Measurements from ENCODE around the gene MVK.

MVK gene

DNA sequence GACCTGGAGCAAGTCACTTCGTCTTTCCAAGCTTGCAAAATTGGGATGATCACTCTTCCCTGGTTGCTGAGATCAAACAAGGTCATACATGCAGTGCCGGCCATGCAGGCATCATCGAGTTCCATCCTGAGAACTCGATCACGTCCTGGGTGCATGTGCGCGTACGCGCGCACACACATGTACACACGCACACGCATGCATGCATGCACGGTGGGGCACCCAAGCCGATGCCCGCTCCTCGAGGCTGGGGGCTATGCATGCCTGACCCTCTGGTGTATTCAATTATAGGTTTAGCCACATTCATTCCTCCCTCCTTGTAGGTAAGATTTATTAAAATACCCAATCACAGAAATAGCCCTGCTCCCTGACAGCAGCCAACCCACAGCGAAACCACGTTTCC is 26.3 kb upstream of the MVK start:
- DNase-seq: no peak

DNA sequence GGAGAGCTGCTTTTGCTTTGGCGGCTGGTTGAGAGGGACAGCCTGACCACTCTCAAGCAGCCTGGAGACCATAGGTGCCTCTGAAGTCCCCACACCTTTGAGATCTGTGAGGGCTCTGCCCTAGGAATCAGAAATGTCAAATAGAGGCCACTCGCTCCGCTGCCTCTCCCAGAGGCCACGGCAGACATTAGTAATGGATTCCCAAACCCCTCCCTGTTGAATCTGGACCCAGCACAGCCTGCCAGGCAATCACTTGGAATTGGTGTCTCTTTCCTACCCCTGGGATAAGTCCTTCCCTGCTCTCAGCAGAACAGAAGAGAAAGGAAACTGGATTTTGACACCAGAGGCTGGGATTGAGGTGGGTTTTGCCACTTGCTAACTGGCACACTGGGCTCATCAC is 25.3 kb upstream of the MVK start:
- no peak for DNase-seq

DNA sequence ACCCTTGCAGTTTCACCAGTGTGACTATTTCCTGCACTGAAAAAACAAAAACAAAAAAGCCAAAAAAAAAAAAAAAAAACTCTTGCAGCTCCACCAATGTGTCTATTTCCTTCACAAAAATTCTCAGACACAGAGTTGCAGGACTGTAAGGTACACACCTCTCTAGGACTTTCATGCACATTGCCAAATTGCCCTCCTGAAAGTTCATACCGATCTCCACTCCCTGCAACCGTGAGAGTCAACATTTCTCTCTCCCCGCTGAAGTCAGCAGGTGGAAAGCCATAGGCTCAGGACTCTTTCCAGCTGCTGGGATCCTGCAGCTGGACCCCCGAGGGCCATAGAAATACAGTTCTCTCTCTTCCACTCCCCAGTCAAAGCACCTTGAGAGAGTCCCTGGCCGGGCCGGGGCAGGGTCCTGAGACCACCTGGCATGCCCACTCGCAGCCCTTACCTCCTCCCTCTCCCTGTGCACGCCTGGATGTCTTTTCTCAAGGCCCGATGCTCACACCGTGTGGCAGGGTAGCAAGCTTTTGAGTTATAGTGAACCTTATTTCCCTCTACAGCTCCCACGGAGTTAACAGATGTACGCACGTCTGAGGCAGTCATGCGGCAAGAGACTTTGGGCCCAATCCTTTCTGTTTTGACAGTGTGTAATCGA is 23.9 kb upstream of the MVK start:
- DNase-seq: no peak

DNA sequence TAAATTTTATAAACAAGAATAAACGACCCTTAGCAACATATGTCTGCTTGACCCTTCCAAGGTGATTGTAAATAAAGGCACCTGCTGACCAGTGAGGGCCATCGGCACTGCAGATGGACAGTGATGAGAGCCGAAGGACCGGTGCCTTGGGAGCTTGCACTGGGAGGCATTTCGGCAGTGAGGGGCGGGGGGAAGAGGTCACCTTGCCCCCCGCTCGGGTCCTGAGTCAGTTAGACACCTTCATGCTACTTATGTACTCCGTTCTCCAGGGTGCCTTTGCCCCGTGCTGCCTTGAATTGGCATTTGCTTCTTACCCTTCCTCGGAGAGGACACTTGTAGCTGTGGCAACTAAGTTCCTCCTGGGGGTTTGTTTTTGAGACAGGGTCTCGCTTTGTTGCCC is 23.3 kb upstream of the MVK start:
- DNase-seq: no peak

DNA sequence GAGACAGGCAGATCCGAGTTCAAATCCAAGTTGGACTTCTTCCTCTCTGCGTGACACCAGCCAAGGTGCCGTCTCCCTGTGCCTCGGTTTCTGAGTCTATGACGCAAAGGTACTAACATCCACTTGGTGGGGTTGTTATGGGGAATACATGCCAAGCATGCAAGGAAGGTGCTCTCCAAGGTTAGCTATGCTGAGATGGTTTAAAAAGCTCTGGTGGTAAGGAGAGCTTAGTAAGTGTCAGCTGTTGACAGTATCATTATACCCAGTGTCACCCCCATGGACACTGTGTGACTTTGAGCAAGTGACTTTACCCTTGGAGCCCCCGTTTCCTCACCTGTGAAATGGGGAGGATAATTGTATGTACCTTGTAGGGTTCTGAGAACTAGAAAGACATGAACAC is 22.5 kb upstream of the MVK start:
- DNase-seq: no peak

DNA sequence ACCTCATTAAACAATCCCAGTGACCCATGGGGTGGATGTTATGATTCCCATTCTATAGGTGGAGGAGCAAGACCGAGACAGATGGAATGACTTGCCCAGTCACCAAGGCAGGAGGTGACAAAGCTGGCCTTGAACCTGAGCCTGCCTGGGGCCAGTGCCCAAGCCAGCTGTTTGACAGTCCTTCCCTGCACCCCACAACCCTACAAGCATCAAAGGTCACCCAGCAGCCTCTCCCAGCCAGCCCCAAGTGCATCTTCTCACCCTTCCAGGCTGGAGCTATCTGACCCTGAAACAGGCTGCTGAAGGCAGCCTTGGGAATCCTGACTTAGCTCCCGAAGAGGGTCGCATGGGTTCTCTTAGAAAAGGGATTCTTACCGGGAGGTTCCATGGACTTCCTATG is 20.6 kb upstream of the MVK start:
- no peak for DNase-seq

DNA sequence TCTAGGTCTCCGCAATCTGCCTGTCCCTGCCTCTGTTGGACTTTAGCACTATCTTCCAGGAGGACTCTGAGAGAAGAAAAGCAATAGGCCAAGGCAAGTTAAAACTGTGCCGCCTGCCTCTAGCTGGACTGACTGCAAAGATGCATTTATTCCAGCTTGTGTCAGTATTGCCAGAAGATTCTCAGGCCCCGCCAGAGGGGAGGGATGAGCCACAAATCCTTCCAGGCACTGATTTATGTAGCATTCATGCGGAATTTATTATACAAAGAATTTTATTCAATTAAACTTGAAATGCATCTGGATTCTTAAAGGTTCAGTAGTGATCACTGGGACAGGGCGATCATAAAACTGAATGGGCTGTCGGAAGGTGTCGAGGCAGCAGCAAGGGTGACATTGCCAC is 20.1 kb upstream of the MVK start:
- DNase-seq: no peak

DNA sequence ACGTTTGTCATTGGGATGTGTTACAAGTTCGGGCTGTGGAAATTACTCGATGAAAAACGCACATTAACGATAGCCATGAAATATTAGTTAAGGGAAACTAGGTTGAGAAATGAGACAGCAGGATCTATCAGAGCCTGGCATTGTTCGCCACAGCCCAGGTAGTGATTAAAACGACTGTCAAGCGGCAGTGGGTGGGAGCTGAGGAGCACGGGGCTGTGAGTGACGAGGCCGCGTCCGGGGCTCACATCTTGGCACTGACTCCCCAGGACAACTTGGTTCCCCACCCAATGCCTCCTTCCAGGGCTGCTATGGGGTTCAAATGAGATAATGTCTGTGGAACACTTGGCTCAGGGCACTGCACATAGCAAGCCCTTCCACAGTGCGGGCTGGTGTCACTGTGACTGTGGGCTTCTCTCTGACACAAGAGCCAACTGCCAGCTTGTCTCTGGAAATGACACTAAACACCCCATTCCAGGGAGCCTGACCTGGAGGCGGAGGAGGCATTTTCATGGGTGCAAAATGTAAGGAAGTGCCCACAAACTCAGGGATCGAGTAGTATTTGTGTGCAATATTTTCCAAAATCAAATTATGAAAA is 19.6 kb upstream of the MVK start:
- no peak for DNase-seq

DNA sequence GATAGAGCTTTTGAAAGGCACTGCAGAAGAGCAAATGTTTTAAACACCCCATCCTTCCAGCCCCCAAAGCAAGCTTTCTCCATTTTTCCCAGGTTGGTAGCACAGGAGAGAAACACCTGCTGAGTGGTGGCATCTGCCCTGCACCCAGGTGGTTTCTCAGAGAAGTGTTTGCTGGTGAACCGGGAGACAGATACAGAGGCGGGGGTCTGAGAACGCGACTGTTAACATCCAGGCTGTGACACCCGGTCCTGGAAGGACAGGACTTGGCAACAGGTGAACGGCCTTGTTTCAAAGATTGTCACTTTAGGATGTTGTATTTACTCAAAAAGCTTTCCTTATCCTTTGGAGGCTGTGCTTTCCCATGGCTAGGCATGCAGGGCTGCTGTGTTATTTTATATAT is 18.8 kb upstream of the MVK start:
- no peak for DNase-seq

DNA sequence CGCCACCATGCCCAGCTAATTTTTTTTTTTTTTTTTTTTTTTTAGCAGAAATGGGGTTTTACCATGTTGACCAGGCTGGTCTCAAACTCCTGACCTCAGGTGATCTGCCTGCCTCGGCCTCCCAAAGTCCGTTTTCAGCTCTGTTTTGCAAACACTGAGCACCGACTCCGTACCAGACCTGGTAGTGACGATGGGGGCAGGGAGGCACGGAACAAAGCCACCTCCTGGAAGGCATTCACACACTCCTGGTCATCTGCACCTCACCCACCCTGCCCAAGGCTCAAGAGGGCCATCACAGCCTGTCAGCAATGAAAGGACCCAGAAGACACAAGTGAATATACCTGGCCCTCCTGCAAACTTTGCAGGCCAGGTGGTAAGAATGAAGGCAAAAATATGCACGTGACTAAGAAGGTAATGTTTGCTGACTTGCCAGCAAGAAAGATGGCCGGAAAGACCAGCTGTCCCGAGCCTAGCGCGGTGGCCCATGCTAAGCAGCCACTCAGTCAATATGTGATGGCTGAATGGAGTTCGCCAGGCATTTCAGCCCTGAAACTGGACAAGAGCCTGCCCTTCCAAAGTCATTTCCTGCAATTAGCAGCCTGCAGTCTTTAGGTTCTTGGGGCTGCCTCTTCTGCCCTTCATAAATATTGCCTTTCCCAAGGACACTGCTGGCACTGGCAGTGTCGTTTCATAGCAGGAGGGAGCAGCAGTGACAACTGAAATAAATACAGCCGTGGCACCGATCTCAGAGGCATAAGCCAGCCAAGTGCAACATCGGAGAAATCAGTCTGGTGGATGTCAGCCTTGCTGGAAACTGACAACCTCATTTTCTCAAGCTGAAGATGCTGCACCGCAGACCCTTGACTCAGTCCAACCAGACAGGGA is 17.9 kb upstream of the MVK start:
- no peak for DNase-seq

DNA sequence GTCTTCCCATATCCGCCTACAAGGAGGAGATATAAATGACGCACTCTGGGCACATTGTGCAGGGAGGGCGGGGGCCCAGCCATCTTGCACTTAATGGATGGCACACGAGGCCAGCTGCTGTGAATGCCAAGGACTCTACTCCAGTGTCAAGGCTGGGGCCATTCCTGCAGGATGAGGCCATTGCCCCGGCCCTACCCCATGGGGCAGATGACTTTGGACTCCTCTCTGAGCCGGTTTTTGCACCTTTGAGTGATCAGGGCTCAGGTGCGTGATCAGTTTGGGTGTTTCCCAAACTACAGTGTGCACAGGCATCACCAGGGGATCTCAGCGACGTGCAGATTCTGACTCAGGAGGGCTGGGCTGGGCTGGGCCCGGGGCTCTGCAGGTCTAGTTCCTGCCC is 16.4 kb upstream of the MVK start:
- DNase-seq: no peak

DNA sequence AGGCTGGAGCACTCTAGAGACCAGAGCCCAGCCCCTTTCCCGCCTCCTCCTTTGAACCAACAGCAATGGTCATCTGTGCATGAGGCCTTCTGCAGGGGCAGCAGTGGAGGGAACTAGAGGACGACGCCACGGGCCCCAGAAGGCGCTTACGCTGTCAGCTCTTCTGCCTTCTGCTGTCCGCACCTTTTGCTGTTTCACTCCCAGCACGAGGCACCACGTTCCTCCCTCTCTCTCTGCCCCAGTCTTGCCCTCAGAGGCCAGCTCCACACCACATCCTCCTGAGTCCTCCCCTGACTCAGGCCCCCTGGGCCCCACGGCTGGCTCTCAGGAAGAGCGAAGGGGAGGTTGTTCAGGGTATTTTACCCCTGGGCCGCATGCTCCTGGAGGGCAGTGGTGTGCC is 15.8 kb upstream of the MVK start:
- no peak for DNase-seq

DNA sequence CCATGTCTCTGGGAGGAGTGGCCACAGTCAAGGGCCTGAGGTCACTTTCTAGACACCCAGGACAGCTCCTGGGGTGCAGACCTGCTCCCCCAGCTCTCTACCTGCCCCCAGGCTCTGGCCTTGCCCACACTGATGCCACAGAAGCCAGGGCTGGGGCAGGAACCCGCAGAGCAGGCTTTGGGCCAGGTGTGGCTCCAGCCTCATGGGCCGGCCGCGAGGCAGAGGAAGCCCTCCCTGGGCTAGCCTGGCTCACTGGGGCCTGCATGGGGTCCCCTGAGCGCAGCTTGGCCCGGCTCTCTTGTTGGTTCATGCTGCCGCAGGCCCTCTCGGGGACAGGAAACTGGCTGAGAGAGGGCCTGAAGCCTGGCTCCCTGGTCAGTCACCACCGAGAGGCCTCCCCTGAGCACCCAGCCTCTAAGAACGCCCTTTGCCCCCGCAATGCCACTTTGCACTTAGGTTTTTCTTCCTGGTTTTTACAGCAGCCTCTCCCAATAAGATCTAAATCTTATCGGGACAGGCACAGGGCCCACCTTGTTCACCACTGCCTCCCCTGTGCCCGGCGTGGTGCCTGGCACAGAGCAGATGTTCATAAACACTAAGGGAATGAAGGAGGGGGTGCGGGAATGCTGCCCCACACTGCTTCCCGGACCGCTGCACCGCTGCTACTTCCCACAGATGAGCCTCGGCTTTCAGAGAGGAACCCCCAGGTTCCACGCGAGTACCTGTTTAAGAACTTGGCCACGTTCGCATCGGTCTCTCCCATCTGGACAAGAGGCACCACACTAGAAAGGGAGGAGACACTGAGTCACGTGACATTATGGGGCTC is 15.0 kb upstream of the MVK start:
- DNase-seq: no peak

DNA sequence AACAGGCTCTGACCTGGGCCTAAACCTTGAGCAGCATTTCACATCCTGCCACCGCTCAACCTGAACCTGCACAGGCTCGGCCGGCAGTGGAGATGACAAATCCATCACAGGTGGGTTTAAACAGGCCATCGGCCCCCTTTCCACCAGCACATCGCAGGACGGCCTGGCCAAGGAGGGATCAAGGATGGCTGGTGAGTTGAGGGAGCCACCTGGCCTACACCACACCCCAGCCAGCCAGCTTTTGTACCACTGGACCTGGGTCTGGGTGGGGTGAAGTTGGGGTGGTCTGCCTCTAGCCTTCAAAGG is 14.4 kb upstream of the MVK start:
- no peak for DNase-seq

DNA sequence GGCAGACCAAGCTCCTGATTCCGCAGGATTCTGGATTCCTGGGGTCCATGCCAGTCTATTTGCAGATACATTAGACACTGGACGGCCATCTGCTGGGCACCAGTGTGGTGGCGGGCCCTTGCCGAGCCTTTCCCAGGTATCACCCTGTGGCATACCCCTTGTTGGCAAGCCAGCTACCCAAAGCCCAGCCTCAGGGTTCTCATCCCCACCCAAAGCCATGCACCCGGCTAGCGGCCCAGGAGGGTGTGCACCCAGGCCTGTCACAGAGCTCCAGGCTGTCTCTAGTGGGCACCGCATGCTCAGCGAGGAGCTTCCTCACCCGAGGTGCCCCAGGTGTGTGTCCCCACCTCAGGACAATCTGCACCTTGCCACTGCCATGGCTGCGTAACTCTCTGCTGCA is 14.0 kb upstream of the MVK start:
- DNase-seq: no peak

DNA sequence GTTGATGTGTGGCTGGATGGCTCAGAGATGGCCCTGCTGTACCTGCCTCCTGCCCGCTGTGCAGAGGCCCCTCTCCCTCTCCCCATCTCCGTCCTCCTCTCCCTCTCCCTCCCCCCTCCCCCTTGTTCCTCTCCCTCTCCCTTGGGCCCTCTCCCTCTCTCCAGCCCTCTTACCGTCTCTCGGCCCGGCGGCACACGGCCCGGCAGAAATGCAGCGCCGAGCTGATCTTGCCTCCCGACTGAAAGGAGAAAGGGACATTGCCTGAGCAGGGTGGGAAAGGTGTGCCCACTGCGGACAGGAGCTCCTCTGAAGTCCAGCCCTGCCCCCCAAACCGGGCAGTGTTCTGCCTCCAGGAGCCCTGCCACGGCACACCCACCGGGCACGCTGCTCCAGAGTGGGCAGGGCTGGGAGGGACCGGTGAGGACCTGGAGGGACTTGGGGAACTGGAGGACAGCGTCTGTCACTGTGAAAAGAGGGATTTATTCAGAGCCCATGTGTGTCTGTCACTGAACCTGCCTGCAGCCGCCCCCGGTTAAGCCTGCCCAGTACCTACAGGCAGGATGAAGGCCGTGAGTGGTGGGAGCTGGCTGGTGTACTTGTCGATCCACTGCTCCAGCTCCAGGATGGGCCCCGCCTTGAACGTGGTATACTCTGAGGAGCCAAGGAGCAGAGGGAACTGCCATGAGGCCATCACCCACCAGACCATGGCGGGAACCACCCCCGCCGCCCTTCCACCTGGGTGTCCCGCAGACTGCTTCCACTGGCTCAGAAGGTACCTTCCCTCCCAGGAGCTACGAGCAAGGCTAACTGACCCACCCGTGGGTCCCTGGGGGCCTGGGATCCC is 12.5 kb upstream of the MVK start:
- DNase-seq: no peak

DNA sequence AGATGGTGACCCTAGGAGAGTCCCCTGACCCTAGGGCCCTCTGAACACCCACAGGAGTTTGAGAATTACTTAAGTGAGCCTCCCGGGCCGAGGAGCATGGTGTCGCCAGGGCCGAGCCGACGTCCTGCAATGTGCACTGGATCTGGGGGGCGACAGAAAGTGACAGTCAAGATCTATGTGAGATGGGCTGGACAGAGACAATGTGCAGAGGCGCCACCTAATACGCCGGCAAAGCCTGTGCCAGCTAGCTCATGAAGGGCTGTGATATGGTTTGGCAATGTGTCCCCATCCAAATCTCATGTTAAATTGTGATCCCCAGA is 11.9 kb upstream of the MVK start:
- no peak for DNase-seq

DNA sequence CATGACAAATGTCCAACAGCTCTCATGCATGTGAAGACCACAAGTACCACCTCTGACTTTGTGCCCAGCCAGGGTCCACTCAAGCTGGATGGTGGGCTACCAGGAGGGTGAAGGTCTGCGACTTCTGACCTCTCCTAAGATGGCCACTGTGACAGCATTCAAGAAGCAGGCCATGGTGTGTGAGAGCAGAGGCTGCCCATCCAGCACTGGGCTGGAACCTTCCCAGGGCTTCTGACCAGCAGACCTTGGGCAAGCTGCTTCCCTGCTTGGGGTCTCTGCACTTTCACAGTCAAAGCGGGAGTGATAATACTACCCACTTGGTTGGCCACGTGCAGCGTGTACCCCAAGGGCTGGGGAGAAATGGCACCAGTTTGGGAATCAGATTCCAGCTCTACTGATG is 10.7 kb upstream of the MVK start:
- no peak for DNase-seq

DNA sequence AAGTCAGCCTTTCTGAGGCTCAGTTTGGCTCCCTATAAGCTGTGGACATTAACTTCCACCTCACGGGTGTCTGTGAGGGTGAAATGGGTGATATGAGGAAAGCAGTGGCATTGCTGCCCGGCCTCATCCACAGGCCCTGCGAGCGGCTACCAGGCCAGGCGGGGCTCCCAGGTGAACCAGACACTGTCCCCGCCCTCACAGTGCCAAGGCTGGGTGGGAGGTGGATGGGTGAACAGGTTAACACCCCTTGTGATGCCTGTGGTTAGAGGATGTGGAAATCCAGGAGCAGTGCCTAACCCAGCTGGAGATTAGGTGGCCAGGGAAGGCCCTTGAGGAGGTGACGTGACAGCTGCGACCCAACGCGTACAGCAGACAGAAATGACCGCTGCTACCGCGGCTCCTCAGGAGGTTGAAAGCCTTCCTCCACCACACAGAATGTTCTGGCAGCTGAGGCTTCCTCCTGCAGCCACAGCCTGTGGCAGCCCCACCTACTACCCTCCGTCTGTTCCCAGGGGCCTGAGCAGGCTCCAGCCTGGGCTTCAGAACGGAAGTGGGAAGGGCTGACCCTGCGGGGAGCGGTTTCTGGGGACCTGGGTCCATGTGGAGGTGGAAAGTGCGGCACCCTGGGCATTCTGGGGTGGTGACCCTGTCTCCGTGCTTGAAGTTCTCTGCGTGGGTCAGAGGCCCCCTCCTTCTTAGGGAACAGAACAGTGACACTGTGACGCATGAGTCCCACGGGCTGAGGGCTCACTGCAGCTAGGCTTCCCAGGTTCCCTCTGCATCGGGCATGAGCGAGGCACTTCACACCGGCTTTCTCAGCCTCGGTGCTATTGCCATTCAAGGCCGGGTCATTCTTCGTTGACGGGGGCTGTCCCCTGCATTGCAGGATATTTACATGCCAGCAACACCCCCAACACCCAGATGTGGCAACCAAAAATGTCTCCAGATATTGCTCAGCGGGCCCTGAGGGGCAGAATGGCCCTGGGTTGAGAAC is 10.0 kb upstream of the MVK start:
- DNase-seq: no peak

DNA sequence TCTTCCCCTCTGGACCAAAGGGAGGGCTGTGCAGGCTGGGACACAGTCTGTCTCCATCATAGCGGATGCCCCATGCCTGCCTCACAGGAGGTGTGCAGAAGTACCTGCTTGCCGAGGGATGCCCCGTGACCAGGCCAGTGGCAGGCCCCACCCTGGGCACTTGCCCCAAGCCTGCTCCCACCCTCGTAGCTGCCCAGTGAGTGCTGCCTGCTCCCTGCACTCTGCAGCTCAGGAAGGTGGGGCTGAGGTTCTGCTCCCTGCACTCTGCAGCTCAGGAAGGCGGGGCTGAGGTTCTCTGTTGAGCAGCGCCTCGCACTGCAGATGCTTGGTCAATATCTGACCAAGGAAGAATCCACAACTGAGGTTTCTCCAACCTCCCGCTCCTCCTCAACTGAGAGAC is 7.2 kb upstream of the MVK start:
- DNase-seq: no peak

DNA sequence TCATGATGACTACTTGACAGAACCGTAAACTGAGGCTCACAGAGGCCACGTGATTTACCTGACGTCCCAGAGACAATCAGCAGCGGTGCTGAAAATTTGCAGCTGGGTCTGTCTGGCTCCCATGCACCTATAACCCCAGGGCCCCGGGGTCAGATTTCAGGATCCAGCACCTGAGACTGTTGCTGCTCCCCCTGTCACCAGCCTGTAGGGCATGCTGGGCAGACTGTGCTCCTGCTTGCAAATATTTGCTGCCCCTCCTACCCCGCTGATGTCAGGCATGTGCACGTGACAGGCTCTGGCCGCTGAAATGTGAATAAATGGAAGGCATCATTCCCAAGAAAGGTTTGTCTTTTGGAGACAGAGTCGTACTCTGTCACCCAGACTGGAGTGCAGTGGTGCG is 6.3 kb upstream of the MVK start:
- DNase-seq: no peak

DNA sequence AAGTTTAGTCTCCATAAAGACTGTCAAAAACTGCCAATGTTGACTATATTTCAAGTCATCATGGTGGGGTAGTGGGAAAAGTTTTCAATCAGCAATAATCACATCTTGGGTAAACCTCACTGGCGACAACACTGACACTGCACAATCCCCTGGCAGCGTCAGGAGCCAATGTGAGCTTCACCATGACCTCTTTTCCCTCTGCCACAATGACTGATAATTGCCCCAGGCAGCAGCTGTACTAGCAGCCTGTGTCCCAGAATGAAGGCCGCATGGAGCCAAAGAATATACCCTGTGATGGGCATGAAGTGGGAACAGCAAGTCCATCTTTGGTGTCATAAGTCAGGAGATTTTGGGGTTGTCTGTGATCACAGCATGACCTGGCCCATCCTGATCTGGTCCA is 5.6 kb upstream of the MVK start:
- no peak for DNase-seq
